HepG2 (cell line): ENCODE measurements around the gene THRA. TPM values are rescaled to one million over a fixed set of nuclear protein-coding genes. Genes with fewer than 3 reads are reported as not detected.

Experiments
- CBFB ChIP-seq: sonication (generic); formaldehyde crosslinking; IDR thresholded peaks from 2 replicates; pipeline ENCODE4 v1.4.0; 2020; ENCODE audit warnings: missing genetic modification reagents
- ERF ChIP-seq: IDR thresholded peaks from 2 replicates; pipeline ENCODE4 v1.6.1; 2018; ENCODE audit warnings: missing biosample characterization, missing genetic modification reagents
- MEIS2 ChIP-seq: sonication (generic); formaldehyde crosslinking; IDR thresholded peaks from 2 replicates; pipeline ENCODE4 v1.9.0; 2021; ENCODE audit warnings: mild to moderate bottlenecking, missing genetic modification reagents
- NFE2L2 ChIP-seq: fragments of 150-350 bp; IDR thresholded peaks from 2 replicates; pipeline ENCODE4 v1.6.1; 2014; ENCODE audit warnings: low read length
- RELA ChIP-seq: sonication (generic); formaldehyde crosslinking; IDR thresholded peaks from 2 replicates; pipeline ENCODE4 v1.4.0; 2020; ENCODE audit warnings: missing genetic modification reagents
- SETDB1 ChIP-seq: sonication (generic); formaldehyde crosslinking; IDR thresholded peaks from 2 replicates; pipeline ENCODE4 v1.5.1; 2020; ENCODE audit warnings: missing genetic modification reagents, mild to moderate bottlenecking, borderline replicate concordance
- SRSF1 ChIP-seq: fragments of 200-400 bp; formaldehyde crosslinking; optimal IDR thresholded peaks from 2 replicates; pipeline ENCODE3; 2017; ENCODE audit warnings: mild to moderate bottlenecking, low read depth, low read length, moderate library complexity
- STAG1 ChIP-seq: sonication (generic); formaldehyde crosslinking; IDR thresholded peaks from 2 replicates; pipeline ENCODE4 v1.4.0; 2020; ENCODE audit warnings: missing genetic modification reagents
- ZEB1 ChIP-seq: IDR thresholded peaks from 2 replicates; pipeline ENCODE4 v1.6.1; 2012; ENCODE audit warnings: mild to moderate bottlenecking, low read depth, inconsistent platforms; ENCODE audit not compliant: insufficient replicate concordance
- ZMYM2 ChIP-seq: sonication (generic); formaldehyde crosslinking; IDR thresholded peaks from 2 replicates; pipeline ENCODE4 v1.8.0; 2022; ENCODE audit warnings: mild to moderate bottlenecking, missing genetic modification reagents
- ZNF230 ChIP-seq: sonication (generic); formaldehyde crosslinking; IDR thresholded peaks from 2 replicates; pipeline ENCODE4 v1.4.0; 2020; ENCODE audit warnings: mild to moderate bottlenecking, missing genetic modification reagents
- ZSCAN31 ChIP-seq: sonication (generic); formaldehyde crosslinking; IDR thresholded peaks from 2 replicates; pipeline ENCODE4 v1.5.0; 2020; ENCODE audit warnings: low read depth, mild to moderate bottlenecking, missing genetic modification reagents
- polyA plus RNA-seq, 8 experiments: library from polyadenylated mRNA; depleted of rRNA in 3 of 8; stranded (reverse) in 7 of 8; unstranded in 1 of 8; fragments of >200 nt; fragmentation: Illumina TruSeq in 4 of 8; extraction: Trizol in 4 of 8; gene quantifications; 2 replicates each; pipeline versions ENCODE4 v1.2.1 to v1.2.3, GENCODE V29; 2011 to 2016; ENCODE audit warnings: low read depth in 4 of 8, missing spikeins in 1 of 8, mixed read lengths in 1 of 8; ENCODE audit not compliant: insufficient read depth in 1 of 8
- total RNA-seq, 5 experiments: library from RNA; depleted of rRNA; stranded (reverse); fragments of >200 nt; fragmentation: Illumina TruSeq; extraction: Trizol; gene quantifications; 2 replicates each; pipeline ENCODE4 v1.2.3, GENCODE V29; 2016; ENCODE audit warnings: low read depth in 1 of 5
- TF ChIP-seq, protein P1 (sequence below): sonication (generic); formaldehyde crosslinking; IDR thresholded peaks from 2 replicates; pipeline ENCODE4 v1.8.0; 2022; ENCODE audit warnings: missing genetic modification reagents, mild to moderate bottlenecking, moderate library complexity, borderline replicate concordance
- TF ChIP-seq, protein P2 (sequence below): sonication (generic); formaldehyde crosslinking; IDR thresholded peaks from 2 replicates; pipeline ENCODE4 v1.4.0; 2020; ENCODE audit warnings: missing genetic modification reagents, borderline replicate concordance
- TF ChIP-seq, protein P3 (sequence below): sonication (generic); formaldehyde crosslinking; IDR thresholded peaks from 2 replicates; pipeline ENCODE4 v1.5.1; 2020; ENCODE audit warnings: missing genetic modification reagents, mild to moderate bottlenecking, borderline replicate concordance
- TF ChIP-seq, protein P4 (sequence below): sonication (generic); formaldehyde crosslinking; conservative IDR thresholded peaks from 2 replicates; pipeline ENCODE4 v1.8.0; 2022; ENCODE audit warnings: low read depth, missing genetic modification reagents
- TF ChIP-seq, protein P5 (sequence below): IDR thresholded peaks from 2 replicates; pipeline ENCODE4 v1.6.1; 2016; ENCODE audit warnings: missing compliant biosample characterization, missing genetic modification reagents, borderline replicate concordance
- TF ChIP-seq, protein P6 (sequence below): sonication (generic); formaldehyde crosslinking; IDR thresholded peaks from 2 replicates; pipeline ENCODE4 v1.5.0; 2020; ENCODE audit warnings: mild to moderate bottlenecking, missing genetic modification reagents
- TF ChIP-seq, protein P7 (sequence below): IDR thresholded peaks from 2 replicates; pipeline ENCODE4 v1.6.1; 2016; ENCODE audit warnings: missing compliant biosample characterization, missing genetic modification reagents, borderline replicate concordance

Gene THRA
- total and polyA plus RNA-seq, 2 of the 13 experiments (the other 11 are each of a cell fraction or from before 2014, with no cell fraction given) = 8.0 to 9.9 TPM

DNA sequence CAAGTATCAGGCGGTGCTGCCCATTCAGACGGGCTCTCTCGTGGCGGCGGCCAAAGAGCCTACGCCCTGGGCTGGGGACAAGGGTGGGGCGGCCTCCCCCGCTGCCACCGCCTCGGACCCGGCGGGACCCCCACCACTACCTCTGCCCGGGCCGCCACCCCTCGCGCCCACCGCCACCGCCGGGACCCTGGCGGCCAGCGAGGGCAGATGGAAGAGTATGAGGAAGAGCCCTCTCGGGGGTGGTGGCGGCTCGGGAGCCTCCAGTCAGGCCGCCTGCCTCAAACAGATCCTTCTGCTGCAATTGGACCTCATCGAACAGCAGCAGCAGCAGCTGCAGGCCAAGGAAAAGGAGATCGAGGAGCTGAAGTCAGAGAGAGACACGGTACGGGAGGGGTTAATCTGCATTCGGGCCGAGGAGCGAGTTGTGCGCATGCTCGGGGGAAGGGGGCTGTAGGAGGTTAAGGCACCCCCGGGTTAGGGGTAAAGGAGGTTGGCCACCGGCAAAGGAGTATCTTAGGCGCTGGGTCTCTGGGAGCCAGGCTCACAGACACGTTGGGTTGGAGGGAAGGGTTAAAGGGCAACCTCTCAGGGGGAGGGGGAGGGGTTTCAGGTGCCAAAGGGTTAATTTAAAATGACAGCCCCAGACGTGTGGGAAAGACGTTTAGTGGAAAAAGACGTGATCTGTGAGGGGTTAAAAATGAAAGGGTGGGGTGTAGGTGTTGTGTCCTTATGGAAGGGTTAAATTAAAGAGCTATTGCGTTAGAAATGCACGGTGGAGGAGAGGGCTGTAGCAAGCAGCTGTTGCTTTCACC is 60.4 kb downstream of the THRA start (continued):
- TF ChIP-seq, protein P1, sequence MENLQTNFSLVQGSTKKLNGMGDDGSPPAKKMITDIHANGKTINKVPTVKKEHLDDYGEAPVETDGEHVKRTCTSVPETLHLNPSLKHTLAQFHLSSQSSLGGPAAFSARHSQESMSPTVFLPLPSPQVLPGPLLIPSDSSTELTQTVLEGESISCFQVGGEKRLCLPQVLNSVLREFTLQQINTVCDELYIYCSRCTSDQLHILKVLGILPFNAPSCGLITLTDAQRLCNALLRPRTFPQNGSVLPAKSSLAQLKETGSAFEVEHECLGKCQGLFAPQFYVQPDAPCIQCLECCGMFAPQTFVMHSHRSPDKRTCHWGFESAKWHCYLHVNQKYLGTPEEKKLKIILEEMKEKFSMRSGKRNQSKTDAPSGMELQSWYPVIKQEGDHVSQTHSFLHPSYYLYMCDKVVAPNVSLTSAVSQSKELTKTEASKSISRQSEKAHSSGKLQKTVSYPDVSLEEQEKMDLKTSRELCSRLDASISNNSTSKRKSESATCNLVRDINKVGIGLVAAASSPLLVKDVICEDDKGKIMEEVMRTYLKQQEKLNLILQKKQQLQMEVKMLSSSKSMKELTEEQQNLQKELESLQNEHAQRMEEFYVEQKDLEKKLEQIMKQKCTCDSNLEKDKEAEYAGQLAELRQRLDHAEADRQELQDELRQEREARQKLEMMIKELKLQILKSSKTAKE (CRISPR knock-in tag) = 0 out of 2 replicates have a peak, but pooled peaks have one; percentile 25
- TF ChIP-seq ZMYM2 (CRISPR knock-in tag) (no peak), MEIS2 (CRISPR knock-in tag) (no peak), RELA (CRISPR knock-in tag) (no peak), SRSF1 (peak; percentile 53), SETDB1 (no peak), CBFB (CRISPR knock-in tag) (no peak), ERF (peak; percentile 18; the same call in 1 of the 2 replicates), NFE2L2 (no peak), STAG1 (CRISPR knock-in tag) (no peak), ZEB1 (no peak), ZNF230 (CRISPR knock-in tag) (no peak), ZSCAN31 (CRISPR knock-in tag) (no peak)
- TF ChIP-seq, protein P2, sequence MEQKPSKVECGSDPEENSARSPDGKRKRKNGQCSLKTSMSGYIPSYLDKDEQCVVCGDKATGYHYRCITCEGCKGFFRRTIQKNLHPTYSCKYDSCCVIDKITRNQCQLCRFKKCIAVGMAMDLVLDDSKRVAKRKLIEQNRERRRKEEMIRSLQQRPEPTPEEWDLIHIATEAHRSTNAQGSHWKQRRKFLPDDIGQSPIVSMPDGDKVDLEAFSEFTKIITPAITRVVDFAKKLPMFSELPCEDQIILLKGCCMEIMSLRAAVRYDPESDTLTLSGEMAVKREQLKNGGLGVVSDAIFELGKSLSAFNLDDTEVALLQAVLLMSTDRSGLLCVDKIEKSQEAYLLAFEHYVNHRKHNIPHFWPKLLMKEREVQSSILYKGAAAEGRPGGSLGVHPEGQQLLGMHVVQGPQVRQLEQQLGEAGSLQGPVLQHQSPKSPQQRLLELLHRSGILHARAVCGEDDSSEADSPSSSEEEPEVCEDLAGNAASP (CRISPR knock-in tag) = no peak
- TF ChIP-seq, protein P3, sequence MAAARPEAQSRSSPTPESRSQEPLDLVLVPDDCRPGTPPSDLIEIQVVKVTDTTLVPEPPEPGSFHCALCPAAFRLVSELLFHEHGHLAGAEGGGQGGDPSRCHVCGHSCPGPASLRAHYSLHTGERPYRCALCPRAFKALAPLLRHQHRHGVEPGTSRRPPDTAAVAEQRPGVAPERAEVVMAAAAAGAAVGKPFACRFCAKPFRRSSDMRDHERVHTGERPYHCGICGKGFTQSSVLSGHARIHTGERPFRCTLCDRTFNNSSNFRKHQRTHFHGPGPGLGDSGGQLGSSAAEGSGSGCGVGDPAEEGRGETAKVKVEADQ (CRISPR knock-in tag) = no peak
- TF ChIP-seq, protein P4, sequence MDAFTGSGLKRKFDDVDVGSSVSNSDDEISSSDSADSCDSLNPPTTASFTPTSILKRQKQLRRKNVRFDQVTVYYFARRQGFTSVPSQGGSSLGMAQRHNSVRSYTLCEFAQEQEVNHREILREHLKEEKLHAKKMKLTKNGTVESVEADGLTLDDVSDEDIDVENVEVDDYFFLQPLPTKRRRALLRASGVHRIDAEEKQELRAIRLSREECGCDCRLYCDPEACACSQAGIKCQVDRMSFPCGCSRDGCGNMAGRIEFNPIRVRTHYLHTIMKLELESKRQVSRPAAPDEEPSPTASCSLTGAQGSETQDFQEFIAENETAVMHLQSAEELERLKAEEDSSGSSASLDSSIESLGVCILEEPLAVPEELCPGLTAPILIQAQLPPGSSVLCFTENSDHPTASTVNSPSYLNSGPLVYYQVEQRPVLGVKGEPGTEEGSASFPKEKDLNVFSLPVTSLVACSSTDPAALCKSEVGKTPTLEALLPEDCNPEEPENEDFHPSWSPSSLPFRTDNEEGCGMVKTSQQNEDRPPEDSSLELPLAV (CRISPR knock-in tag) = no peak
- TF ChIP-seq, protein P5, sequence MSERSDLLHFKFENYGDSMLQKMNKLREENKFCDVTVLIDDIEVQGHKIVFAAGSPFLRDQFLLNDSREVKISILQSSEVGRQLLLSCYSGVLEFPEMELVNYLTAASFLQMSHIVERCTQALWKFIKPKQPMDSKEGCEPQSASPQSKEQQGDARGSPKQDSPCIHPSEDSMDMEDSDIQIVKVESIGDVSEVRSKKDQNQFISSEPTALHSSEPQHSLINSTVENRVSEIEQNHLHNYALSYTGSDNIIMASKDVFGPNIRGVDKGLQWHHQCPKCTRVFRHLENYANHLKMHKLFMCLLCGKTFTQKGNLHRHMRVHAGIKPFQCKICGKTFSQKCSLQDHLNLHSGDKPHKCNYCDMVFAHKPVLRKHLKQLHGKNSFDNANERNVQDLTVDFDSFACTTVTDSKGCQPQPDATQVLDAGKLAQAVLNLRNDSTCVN (CRISPR knock-in tag) = no peak; the same call in 1 of the 2 replicates
- TF ChIP-seq, protein P6, sequence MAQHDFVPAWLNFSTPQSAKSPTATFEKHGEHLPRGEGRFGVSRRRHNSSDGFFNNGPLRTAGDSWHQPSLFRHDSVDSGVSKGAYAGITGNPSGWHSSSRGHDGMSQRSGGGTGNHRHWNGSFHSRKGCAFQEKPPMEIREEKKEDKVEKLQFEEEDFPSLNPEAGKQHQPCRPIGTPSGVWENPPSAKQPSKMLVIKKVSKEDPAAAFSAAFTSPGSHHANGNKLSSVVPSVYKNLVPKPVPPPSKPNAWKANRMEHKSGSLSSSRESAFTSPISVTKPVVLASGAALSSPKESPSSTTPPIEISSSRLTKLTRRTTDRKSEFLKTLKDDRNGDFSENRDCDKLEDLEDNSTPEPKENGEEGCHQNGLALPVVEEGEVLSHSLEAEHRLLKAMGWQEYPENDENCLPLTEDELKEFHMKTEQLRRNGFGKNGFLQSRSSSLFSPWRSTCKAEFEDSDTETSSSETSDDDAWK (CRISPR knock-in tag) = no peak
- TF ChIP-seq, protein P7, sequence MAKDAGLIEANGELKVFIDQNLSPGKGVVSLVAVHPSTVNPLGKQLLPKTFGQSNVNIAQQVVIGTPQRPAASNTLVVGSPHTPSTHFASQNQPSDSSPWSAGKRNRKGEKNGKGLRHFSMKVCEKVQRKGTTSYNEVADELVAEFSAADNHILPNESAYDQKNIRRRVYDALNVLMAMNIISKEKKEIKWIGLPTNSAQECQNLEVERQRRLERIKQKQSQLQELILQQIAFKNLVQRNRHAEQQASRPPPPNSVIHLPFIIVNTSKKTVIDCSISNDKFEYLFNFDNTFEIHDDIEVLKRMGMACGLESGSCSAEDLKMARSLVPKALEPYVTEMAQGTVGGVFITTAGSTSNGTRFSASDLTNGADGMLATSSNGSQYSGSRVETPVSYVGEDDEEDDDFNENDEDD = no peak
